ENCODE measurements around the gene LGALS8.

Gene LGALS8

DNA sequence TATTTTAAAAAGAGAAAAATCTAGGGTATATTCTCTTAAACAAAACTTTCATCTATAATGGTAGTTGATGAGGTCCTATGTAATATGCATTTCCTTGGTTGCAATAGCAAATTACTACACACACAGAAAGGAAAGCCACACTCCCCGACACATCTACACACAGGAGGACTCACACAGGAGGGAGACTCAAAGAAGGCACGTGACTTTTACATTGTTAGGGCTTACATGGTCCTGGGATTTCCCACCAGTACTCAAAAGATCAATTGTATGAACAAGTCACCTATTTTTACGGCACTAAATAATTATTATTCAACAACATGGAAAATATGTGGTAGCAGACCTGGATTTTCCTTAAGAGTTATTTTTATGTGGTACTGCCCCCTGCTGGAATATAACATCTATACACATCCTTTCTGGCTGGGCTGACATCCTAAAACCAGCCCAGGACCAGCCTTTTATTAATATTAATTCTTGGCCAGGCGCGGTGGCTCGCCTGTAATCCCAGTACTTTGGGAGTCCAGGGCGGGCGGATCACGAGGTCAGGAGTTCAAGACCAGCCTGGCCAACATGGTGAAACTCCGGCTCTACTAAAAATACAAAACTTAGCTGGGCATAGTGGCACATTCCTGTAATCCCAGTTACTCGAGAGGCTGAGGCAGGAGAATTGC, 33.9 kb upstream of the LGALS8 start:
- TF ChIP-seq, protein P1, sequence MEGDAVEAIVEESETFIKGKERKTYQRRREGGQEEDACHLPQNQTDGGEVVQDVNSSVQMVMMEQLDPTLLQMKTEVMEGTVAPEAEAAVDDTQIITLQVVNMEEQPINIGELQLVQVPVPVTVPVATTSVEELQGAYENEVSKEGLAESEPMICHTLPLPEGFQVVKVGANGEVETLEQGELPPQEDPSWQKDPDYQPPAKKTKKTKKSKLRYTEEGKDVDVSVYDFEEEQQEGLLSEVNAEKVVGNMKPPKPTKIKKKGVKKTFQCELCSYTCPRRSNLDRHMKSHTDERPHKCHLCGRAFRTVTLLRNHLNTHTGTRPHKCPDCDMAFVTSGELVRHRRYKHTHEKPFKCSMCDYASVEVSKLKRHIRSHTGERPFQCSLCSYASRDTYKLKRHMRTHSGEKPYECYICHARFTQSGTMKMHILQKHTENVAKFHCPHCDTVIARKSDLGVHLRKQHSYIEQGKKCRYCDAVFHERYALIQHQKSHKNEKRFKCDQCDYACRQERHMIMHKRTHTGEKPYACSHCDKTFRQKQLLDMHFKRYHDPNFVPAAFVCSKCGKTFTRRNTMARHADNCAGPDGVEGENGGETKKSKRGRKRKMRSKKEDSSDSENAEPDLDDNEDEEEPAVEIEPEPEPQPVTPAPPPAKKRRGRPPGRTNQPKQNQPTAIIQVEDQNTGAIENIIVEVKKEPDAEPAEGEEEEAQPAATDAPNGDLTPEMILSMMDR (IDR thresholded peaks at IDR 0.05; ENCODE audit: insufficient read depth, low read length, missing control alignments) = peak; percentile 38
- ChIA-PET CTCF (interaction anchor here (0.7 to 11.4 kb wide), 8 partner anchors 9 to 390 kb away, joined by 3 to 171 read pairs (median 4); no protein-coding TSS in a partner anchor), POLR2A (no interaction called here)
- DNase-seq (ENCODE audit: low read depth, low spot score) = no peak
- no peak overlapping the region for H3K4me3 ChIP-seq (ENCODE audit: low read depth, low read length)

DNA sequence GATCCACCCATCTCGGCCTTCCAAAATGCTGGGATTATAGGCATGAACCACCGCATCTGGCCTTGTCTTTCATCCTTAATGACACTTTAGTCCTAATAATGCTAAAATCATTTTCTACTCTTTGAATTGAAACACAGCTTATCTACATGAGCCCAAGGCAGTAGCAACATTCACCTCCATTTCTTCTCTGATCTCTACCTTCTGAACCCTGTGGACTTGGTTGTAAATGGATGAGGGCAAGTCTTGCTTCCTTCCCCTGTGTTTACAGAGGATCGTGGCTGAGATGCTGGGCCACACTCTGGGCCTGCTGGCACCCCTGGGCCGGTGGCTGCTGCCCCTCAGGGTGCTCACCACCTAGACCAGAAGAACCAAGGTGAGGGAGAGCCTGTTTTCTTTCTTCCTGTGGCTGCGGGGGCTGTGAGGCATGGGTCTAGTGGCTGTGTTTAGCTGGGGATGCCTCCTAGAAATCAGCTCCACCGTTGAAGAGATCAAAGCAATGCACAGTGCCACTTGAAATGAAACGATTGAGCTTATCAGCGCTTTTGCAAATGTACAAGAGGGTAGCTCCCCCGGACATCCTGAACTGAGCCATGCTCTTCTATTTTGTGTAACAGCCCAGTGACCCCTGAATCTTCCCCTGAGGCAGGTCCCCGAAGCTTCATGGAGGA, 32.2 kb upstream of the LGALS8 start:
- no peak for DNase-seq (ENCODE audit: low read depth, low spot score)
- TF ChIP-seq, protein P1 (IDR thresholded peaks at IDR 0.05; ENCODE audit: insufficient read depth, low read length, missing control alignments) = no peak
- CTCF ChIA-PET = interaction anchor here (1.0 to 11.4 kb wide), 8 partner anchors 9 to 384 kb away, joined by 3 to 171 read pairs (median 4); partner anchors contain the start of gene LGALS8
- POLR2A ChIA-PET = no interaction called here
- no peak overlapping the region for H3K4me3 ChIP-seq (ENCODE audit: low read depth, low read length)

GRCh38 chr1:236492378-236492777, 31.4 kb upstream of the LGALS8 start:
- CTCF ChIA-PET = interaction anchor here (1.0 to 11.4 kb wide), 5 partner anchors 8 to 384 kb away, joined by 3 to 171 read pairs (median 6); partner anchors contain the start of gene LGALS8
- TF ChIP-seq, protein P1 (IDR thresholded peaks at IDR 0.05; ENCODE audit: insufficient read depth, low read length, missing control alignments) = no peak
- POLR2A ChIA-PET = no interaction called here
- DNase-seq (ENCODE audit: low read depth, low spot score) = no peak
- no peak overlapping the region for H3K4me3 ChIP-seq (ENCODE audit: low read depth, low read length)

- no peak overlapping the region for H3K4me3 ChIP-seq (ENCODE audit: low read depth, low read length)
- no peak for DNase-seq (ENCODE audit: low read depth, low spot score)
- POLR2A ChIA-PET = no interaction called here
- CTCF ChIA-PET = interaction anchor here (1.0 to 1.2 kb wide), 3 partner anchors 383 to 392 kb away, joined by 3 read pairs; no protein-coding TSS in a partner anchor
- TF ChIP-seq, protein P1 (IDR thresholded peaks at IDR 0.05; ENCODE audit: insufficient read depth, low read length, missing control alignments) = no peak
Measured at GRCh38 chr1:236494082-236494481, 29.7 kb upstream of the LGALS8 start.

DNA sequence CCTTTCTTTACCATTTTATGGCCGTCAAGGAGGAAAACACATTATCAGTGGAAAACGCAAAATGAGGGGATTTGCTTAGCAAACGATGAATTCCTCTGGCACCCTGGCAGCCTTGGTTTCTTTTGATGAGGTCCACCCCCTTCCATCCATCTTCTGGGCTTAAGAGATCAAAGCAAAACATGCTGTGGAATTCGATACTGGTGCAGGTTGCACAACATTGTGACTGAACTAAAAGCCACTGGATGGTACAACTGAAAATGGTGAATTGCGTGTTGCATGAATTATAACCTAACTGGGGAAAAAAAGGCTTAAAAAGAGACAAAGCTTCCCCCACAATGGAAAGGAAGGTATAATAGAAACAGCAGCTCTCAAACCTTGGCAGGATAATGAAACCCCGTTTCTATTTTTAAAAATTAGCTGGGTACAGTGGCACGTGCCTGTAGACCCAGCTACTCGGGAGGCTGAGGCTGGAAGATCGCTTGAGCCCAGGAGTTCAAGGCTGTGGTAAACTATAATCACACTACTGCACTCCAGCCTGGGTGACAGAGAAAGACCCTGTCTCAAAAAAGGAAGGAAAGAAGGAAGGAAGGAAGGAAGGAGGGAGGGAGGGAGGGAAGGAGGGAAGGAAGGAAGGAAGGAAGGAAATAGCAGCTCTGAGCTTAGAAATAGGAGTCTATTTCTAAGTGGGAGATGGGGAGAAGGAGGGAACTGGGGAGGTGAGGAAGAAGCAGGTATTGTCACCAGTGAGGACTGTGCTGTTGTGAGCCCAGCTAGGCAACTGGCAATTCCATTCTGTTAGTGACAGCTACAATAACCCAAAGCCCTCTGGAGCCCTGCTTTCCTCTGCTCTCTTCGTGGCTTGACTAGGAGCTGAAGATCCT, 29.0 kb upstream of the LGALS8 start:
- DNase-seq (ENCODE audit: low read depth, low spot score) = no peak
- ChIA-PET POLR2A (no interaction called here), CTCF (interaction anchor here (1.0 to 1.6 kb wide), 4 partner anchors 11 to 392 kb away, joined by 3 read pairs; no protein-coding TSS in a partner anchor)
- no peak overlapping the region for H3K4me3 ChIP-seq (ENCODE audit: low read depth, low read length)
- TF ChIP-seq, protein P1 (IDR thresholded peaks at IDR 0.05; ENCODE audit: insufficient read depth, low read length, missing control alignments) = no peak
